H9 (cell line): Measurements from ENCODE around the gene C11orf86. TPM values are rescaled to one million over a fixed set of nuclear protein-coding genes. Genes with fewer than 3 reads are reported as not detected.

Source experiments
- DNase-seq: peaks from one replicate; pipeline ENCODE4 v3.0.0-alpha.2; 2017
- H2AFZ ChIP-seq: one replicate; pipeline ENCODE4 v1.6.1; 2013; ENCODE audit warnings: mild to moderate bottlenecking, low read length, control low read depth, moderate library complexity
- H2AK5ac ChIP-seq: 2 replicates; pipeline ENCODE4 v1.6.1; 2013; ENCODE audit warnings: low read length, control low read depth, mixed read lengths; ENCODE audit not compliant: insufficient read length
- H2BK120ac ChIP-seq: one replicate; pipeline ENCODE4 v1.6.1; 2013; ENCODE audit warnings: low read depth, mild to moderate bottlenecking, low read length, control low read depth, inconsistent platforms; ENCODE audit not compliant: poor library complexity, severe bottlenecking
- H2BK12ac ChIP-seq: 2 replicates; pipeline ENCODE4 v1.6.1; 2013; ENCODE audit warnings: low read length, control low read depth, mixed read lengths, low read depth; ENCODE audit not compliant: insufficient read length
- H2BK15ac ChIP-seq: 2 replicates; pipeline ENCODE4 v1.6.1; 2013; ENCODE audit warnings: low read depth, low read length, control low read depth
- H2BK20ac ChIP-seq: one replicate; pipeline ENCODE4 v1.6.1; 2013; ENCODE audit warnings: low read depth, mild to moderate bottlenecking, low read length, control low read depth, inconsistent platforms; ENCODE audit not compliant: poor library complexity, severe bottlenecking
- H2BK5ac ChIP-seq: 2 replicates; pipeline ENCODE4 v1.6.1; 2013; ENCODE audit warnings: low read length, control low read depth, mixed read lengths; ENCODE audit not compliant: insufficient read length
- H3K14ac ChIP-seq: 2 replicates; pipeline ENCODE4 v1.6.1; 2013; ENCODE audit warnings: low read length, control low read depth; ENCODE audit not compliant: insufficient read depth
- H3K18ac ChIP-seq: 2 replicates; pipeline ENCODE4 v1.6.1; 2013; ENCODE audit warnings: low read depth, mild to moderate bottlenecking, mixed read lengths, low read length, control low read depth; ENCODE audit not compliant: insufficient read length
- H3K23ac ChIP-seq: 2 replicates; pipeline ENCODE4 v1.6.1; 2013; ENCODE audit warnings: low read length, control low read depth, mixed read lengths, low read depth; ENCODE audit not compliant: insufficient read length
- H3K23me2 ChIP-seq: 2 replicates; pipeline ENCODE4 v1.6.1; 2013; ENCODE audit warnings: low read depth, mild to moderate bottlenecking, mixed read lengths, low read length, control low read depth; ENCODE audit not compliant: insufficient read length, poor library complexity, severe bottlenecking
- H3K27ac ChIP-seq: 2 replicates; pipeline ENCODE4 v1.5.1; 2013; ENCODE audit warnings: low read length, control low read depth, mixed read lengths, low read depth; ENCODE audit not compliant: insufficient read length
- H3K27me3 ChIP-seq: 2 replicates; pipeline ENCODE4 v1.6.1; 2013; ENCODE audit warnings: low read length, control low read depth, inconsistent platforms; ENCODE audit not compliant: insufficient read depth
- H3K4ac ChIP-seq: 2 replicates; pipeline ENCODE4 v1.6.1; 2013; ENCODE audit warnings: low read depth, mild to moderate bottlenecking, control low read depth, inconsistent platforms, low read length, moderate library complexity
- H3K4me1 ChIP-seq: 2 replicates; pipeline ENCODE4 v1.6.1; 2013; ENCODE audit warnings: low read length, control low read depth, inconsistent platforms; ENCODE audit not compliant: insufficient read depth
- H3K4me2 ChIP-seq: 2 replicates; pipeline ENCODE4 v1.6.1; 2013; ENCODE audit warnings: low read length, control low read depth, mixed read lengths; ENCODE audit not compliant: insufficient read length, insufficient read depth
- H3K56ac ChIP-seq: 2 replicates; pipeline ENCODE4 v1.6.1; 2013; ENCODE audit warnings: low read depth, mild to moderate bottlenecking, mixed read lengths, low read length, control low read depth; ENCODE audit not compliant: insufficient read length
- H3K79me1 ChIP-seq: 2 replicates; pipeline ENCODE4 v1.6.1; 2013; ENCODE audit warnings: low read depth, mild to moderate bottlenecking, moderate library complexity, low read length, control low read depth, inconsistent platforms; ENCODE audit not compliant: insufficient read depth, poor library complexity, severe bottlenecking
- H3K79me2 ChIP-seq: 2 replicates; pipeline ENCODE4 v1.6.1; 2013; ENCODE audit warnings: low read length, control low read depth, inconsistent platforms; ENCODE audit not compliant: insufficient read depth
- H3K9ac ChIP-seq: 2 replicates; pipeline ENCODE4 v1.6.1; 2013; ENCODE audit warnings: low read length, control low read depth, mixed read lengths; ENCODE audit not compliant: insufficient read length; ENCODE audit errors: extremely low read depth
- H3K9me3 ChIP-seq: one replicate; pipeline ENCODE4 v1.6.1; 2013; ENCODE audit warnings: low read depth, low read length, inconsistent platforms; ENCODE audit not compliant: control insufficient read depth
- H3T11ph ChIP-seq: one replicate; pipeline ENCODE4 v1.6.1; 2013; ENCODE audit warnings: mild to moderate bottlenecking, low read length, control low read depth, inconsistent platforms
- H4K20me1 ChIP-seq: one replicate; pipeline ENCODE4 v1.6.1; 2013; ENCODE audit not compliant: control insufficient read depth, insufficient read length, insufficient read depth
- H4K5ac ChIP-seq: 2 replicates; pipeline ENCODE4 v1.6.1; 2013; ENCODE audit warnings: low read depth, mild to moderate bottlenecking, mixed read lengths, low read length, control low read depth; ENCODE audit not compliant: insufficient read length
- H4K8ac ChIP-seq: replicated peaks from 2 replicates; pipeline ENCODE4 v1.6.1; 2013; ENCODE audit warnings: low read length, control low read depth, mixed read lengths, low read depth; ENCODE audit not compliant: insufficient read length
- H4K91ac ChIP-seq: 2 replicates; pipeline ENCODE4 v1.6.1; 2013; ENCODE audit warnings: low read depth, mild to moderate bottlenecking, moderate library complexity, mixed read lengths, low read length, control low read depth; ENCODE audit not compliant: insufficient read length
- H3K27ac Mint-ChIP-seq, 3 experiments: 2 replicates in 2 of 3; 3 replicates in 1 of 3; pipeline ENCODE4 v1.8.0; 2020 to 2021; ENCODE audit warnings: mixed read lengths in 3 of 3, mild to moderate bottlenecking in 1 of 3, moderate library complexity in 1 of 3
- H3K27me3 Mint-ChIP-seq: 2 replicates; pipeline ENCODE4 v1.8.0; 2021; ENCODE audit warnings: low read depth, mild to moderate bottlenecking, moderate library complexity, mixed read lengths
- H3K36me3 Mint-ChIP-seq, 3 experiments: 2 replicates in 2 of 3; 3 replicates in 1 of 3; pipeline ENCODE4 v1.8.0; 2020 to 2021; ENCODE audit warnings: low read depth in 3 of 3, mixed read lengths in 3 of 3; ENCODE audit not compliant: insufficient read depth in 1 of 3
- H3K4me1 Mint-ChIP-seq, 2 experiments: 2 replicates each; pipeline ENCODE4 v1.8.0; 2020; ENCODE audit warnings: mixed read lengths in 2 of 2
- H3K4me3 Mint-ChIP-seq, 2 experiments: 2 replicates in 1 of 2; 3 replicates in 1 of 2; pipeline ENCODE4 v1.8.0; 2020 to 2021; ENCODE audit warnings: mild to moderate bottlenecking in 2 of 2, mixed read lengths in 2 of 2, moderate library complexity in 1 of 2
- H3K9me3 Mint-ChIP-seq, 2 experiments: 2 replicates in 1 of 2; 3 replicates in 1 of 2; pipeline ENCODE4 v1.8.0; 2020; ENCODE audit warnings: mild to moderate bottlenecking in 2 of 2, mixed read lengths in 2 of 2, moderate library complexity in 1 of 2
- CTCF ChIP-seq: fragments of 200-600 bp; sonication (generic); conservative IDR thresholded peaks from 3 replicates; pipeline ENCODE4 v1.8.0; 2021; ENCODE audit warnings: antibody characterized with exemption, mild to moderate bottlenecking
- WGBS: extraction: QIAGEN DNeasy Blood & Tissue Kit; methylation state at CpG from one replicate; pipeline ENCODE4 v1.1.7; 2013; ENCODE audit warnings: missing lambda C conversion rate, low lambda C conversion rate, mixed read lengths; ENCODE audit not compliant: insufficient read length; ENCODE audit errors: extremely low coverage; 5-methylcytosine and 5-hydroxymethylcytosine counted together
- total RNA-seq: library from RNA; stranded (reverse); gene quantifications from 2 replicates; pipeline ENCODE4 v1.2.1, GENCODE V29; 2021

The C11orf86 gene
- total RNA-seq, 1 experiment from 2014 or later = not detected

GRCh38 chr11:66999555-66999954 is 24.5 kb downstream of the C11orf86 start:
- TF ChIP-seq CTCF = no peak
- Histone ChIP-seq H2BK12ac (no peak overlapping the region), H4K5ac (no peak overlapping the region), H3K79me1 (no peaks in the 10 kb centered on the region), H2BK5ac (no peak overlapping the region), H2BK120ac (no peak overlapping the region), H3K4me2 (no peak overlapping the region), H2BK20ac (no peak overlapping the region), H4K8ac (no peak overlapping the region), H4K20me1 (no peaks in the 10 kb centered on the region), H3K9me3 (no peaks in the 10 kb centered on the region), H3T11ph (no peak overlapping the region), H2AFZ (no peak overlapping the region), H3K4ac (no peak overlapping the region), H2BK15ac (no peak overlapping the region), H3K14ac (no peak overlapping the region), H3K4me1 (no peaks in the 10 kb centered on the region; the same call in 1 of the 2 replicates), H3K23ac (no peak overlapping the region), H2AK5ac (no peak overlapping the region), H3K18ac (no peak overlapping the region), H3K79me2 (no peaks in the 10 kb centered on the region), H3K9ac (no peak overlapping the region), H3K27me3 (no peaks in the 10 kb centered on the region), H3K23me2 (no peaks in the 10 kb centered on the region), H4K91ac (no peak overlapping the region), H3K27ac (no peak overlapping the region), H3K56ac (no peak overlapping the region)
- Mint-ChIP-seq H3K4me1 (peaks cover 20 to 23% of the 10 kb centered on the region in 2 experiments), H3K27ac (no peak overlapping the region), H3K4me3 (no peak overlapping the region), H3K9me3 (no peaks in the 10 kb centered on the region), H3K27me3 (no peaks in the 10 kb centered on the region; the same call in none of the 2 replicates), H3K36me3 (no peaks in the 10 kb centered on the region)
- DNase-seq = no peak
- WGBS = no CpG with 5 or more reads among the region's 7 CpGs
